ENCODE results near the gene OSM. TPM values are rescaled to one million over a fixed set of nuclear protein-coding genes. Genes with fewer than 3 reads are reported as not detected.
"Not testable (repeated sequence)": the region's sequence is repeated elsewhere in the genome, so short reads cannot be mapped to it uniquely, and the experiment has no call there.

The OSM gene
- total RNA-seq, 2 donors from 2014 or later: 20.9 to 21.9 TPM

- Mint-ChIP-seq H3K4me1 (ENCODE audit: low read depth) (peaks cover 15% of the 10 kb centered on the region), H3K27ac (no peak overlapping the region), H3K36me3 (ENCODE audit: insufficient read depth in 2 of 2) (peaks cover 0 to 3% of the 10 kb centered on the region in 2 donors), H3K4me3 (no peak overlapping the region), H3K9me3 (no peaks in the 10 kb centered on the region), H3K27me3 (ENCODE audit: low read depth) (no peaks in the 10 kb centered on the region)
- ATAC-seq (replicated peaks in 1 of 2): no peak
- DNase-seq: no peak
These were observed 27.8 kb downstream of the OSM start for GRCh38 chr22:30238661-30239487.

- Mint-ChIP-seq H3K4me1 (ENCODE audit: low read depth) (peaks cover 8% of the 10 kb centered on the region), H3K36me3 (ENCODE audit: insufficient read depth in 2 of 2) (peaks cover 0 to 3% of the 10 kb centered on the region in 2 donors), H3K27ac (no peak overlapping the region), H3K27me3 (ENCODE audit: low read depth) (no peaks in the 10 kb centered on the region), H3K4me3 (no peak overlapping the region), H3K9me3 (no peaks in the 10 kb centered on the region)
- DNase-seq (no peak), ATAC-seq (replicated peaks in 1 of 2) (no peak)
These were observed 28.5 kb downstream of the OSM start for GRCh38 chr22:30238136-30238535.

GRCh38 chr22:30236875-30237274 lies 29.8 kb downstream of the OSM start:
- Mint-ChIP-seq H3K4me3 (no peak overlapping the region), H3K27ac (no peak overlapping the region), H3K27me3 (ENCODE audit: low read depth) (no peaks in the 10 kb centered on the region), H3K4me1 (ENCODE audit: low read depth) (no peaks in the 10 kb centered on the region), H3K9me3 (no peaks in the 10 kb centered on the region), H3K36me3 (ENCODE audit: insufficient read depth in 2 of 2) (no peaks in the 10 kb centered on the region)
- DNase-seq: no peak
- no peak for ATAC-seq (replicated peaks in 1 of 2)

GRCh38 chr22:30235687-30236170 lies 30.9 kb downstream of the OSM start:
- Mint-ChIP-seq H3K9me3 (no peaks in the 10 kb centered on the region), H3K36me3 (ENCODE audit: insufficient read depth in 2 of 2) (no peaks in the 10 kb centered on the region), H3K27ac (no peak overlapping the region), H3K4me3 (no peak overlapping the region), H3K4me1 (ENCODE audit: low read depth) (no peaks in the 10 kb centered on the region), H3K27me3 (ENCODE audit: low read depth) (no peaks in the 10 kb centered on the region)
- ATAC-seq (replicated peaks in 1 of 2): no peak
- DNase-seq: no peak

- Mint-ChIP-seq H3K27me3 (ENCODE audit: low read depth) (no peaks in the 10 kb centered on the region), H3K9me3 (no peaks in the 10 kb centered on the region), H3K36me3 (ENCODE audit: insufficient read depth in 2 of 2) (no peaks in the 10 kb centered on the region), H3K4me1 (ENCODE audit: low read depth) (no peaks in the 10 kb centered on the region), H3K27ac (no peak overlapping the region), H3K4me3 (no peak overlapping the region)
- ATAC-seq (replicated peaks in 1 of 2) (no peak), DNase-seq (no peak)
These were observed 31.7 kb downstream of the OSM start for GRCh38 chr22:30234786-30235470.

- not testable (repeated sequence) for H3K4me1 Mint-ChIP-seq (ENCODE audit: low read depth); H3K27me3 Mint-ChIP-seq (ENCODE audit: low read depth); H3K9me3 Mint-ChIP-seq; H3K36me3 Mint-ChIP-seq (ENCODE audit: insufficient read depth in 2 of 2); ATAC-seq (replicated peaks in 1 of 2); H3K4me3 Mint-ChIP-seq; H3K27ac Mint-ChIP-seq; DNase-seq
These were observed 32.3 kb downstream of the OSM start for GRCh38 chr22:30234325-30234724.

- ATAC-seq (replicated peaks in 1 of 2): no peak
- H3K27ac Mint-ChIP-seq: no peak overlapping the region
- H3K36me3 Mint-ChIP-seq (ENCODE audit: insufficient read depth in 2 of 2): no peaks in the 10 kb centered on the region
- no peak overlapping the region for H3K4me3 Mint-ChIP-seq
- peaks cover 3% of the 10 kb centered on the region for H3K4me1 Mint-ChIP-seq (ENCODE audit: low read depth)
- no peaks in the 10 kb centered on the region for H3K27me3 Mint-ChIP-seq (ENCODE audit: low read depth)
- H3K9me3 Mint-ChIP-seq: no peaks in the 10 kb centered on the region
- DNase-seq: no peak
These were observed 33.1 kb downstream of the OSM start for GRCh38 chr22:30233582-30233981.

GRCh38 chr22:30232716-30233218 lies 33.9 kb downstream of the OSM start:
- no peak for ATAC-seq (replicated peaks in 1 of 2)
- H3K27me3 Mint-ChIP-seq (ENCODE audit: low read depth): no peaks in the 10 kb centered on the region

GRCh38 chr22:30230787-30231461 lies 35.7 kb downstream of the OSM start:
- ATAC-seq (replicated peaks in 1 of 2): no peak
- no peaks in the 10 kb centered on the region for H3K27me3 Mint-ChIP-seq (ENCODE audit: low read depth)
- DNase-seq: no peak
- no peaks in the 10 kb centered on the region for H3K9me3 Mint-ChIP-seq
- H3K4me1 Mint-ChIP-seq (ENCODE audit: low read depth): peaks cover 14% of the 10 kb centered on the region
- H3K4me3 Mint-ChIP-seq: no peak overlapping the region
- no peaks in the 10 kb centered on the region for H3K36me3 Mint-ChIP-seq (ENCODE audit: insufficient read depth in 2 of 2)
- no peak overlapping the region for H3K27ac Mint-ChIP-seq

More at GRCh38 chr22:30232716-30233218, 33.9 kb downstream of the OSM start:
- Mint-ChIP-seq H3K27ac (no peak overlapping the region), H3K4me1 (ENCODE audit: low read depth) (peaks cover 8% of the 10 kb centered on the region), H3K36me3 (ENCODE audit: insufficient read depth in 2 of 2) (no peaks in the 10 kb centered on the region), H3K9me3 (no peaks in the 10 kb centered on the region), H3K4me3 (no peak overlapping the region)
- DNase-seq: no peak

- H3K4me3 Mint-ChIP-seq: no peak overlapping the region
- no peaks in the 10 kb centered on the region for H3K27me3 Mint-ChIP-seq (ENCODE audit: low read depth)
- H3K4me1 Mint-ChIP-seq (ENCODE audit: low read depth): peaks cover 15% of the 10 kb centered on the region
- no peaks in the 10 kb centered on the region for H3K36me3 Mint-ChIP-seq (ENCODE audit: insufficient read depth in 2 of 2)
- no peak for DNase-seq
- ATAC-seq (replicated peaks in 1 of 2): no peak
- no peaks in the 10 kb centered on the region for H3K9me3 Mint-ChIP-seq
- H3K27ac Mint-ChIP-seq: no peak overlapping the region
These were observed 36.3 kb downstream of the OSM start for GRCh38 chr22:30230330-30230729.

GRCh38 chr22:30228509-30229359 lies 37.9 kb downstream of the OSM start:
- Mint-ChIP-seq H3K9me3 (no peaks in the 10 kb centered on the region), H3K27me3 (ENCODE audit: low read depth) (no peaks in the 10 kb centered on the region), H3K27ac (no peak overlapping the region), H3K4me3 (no peak overlapping the region), H3K4me1 (ENCODE audit: low read depth) (peaks cover 26% of the 10 kb centered on the region), H3K36me3 (ENCODE audit: insufficient read depth in 2 of 2) (no peaks in the 10 kb centered on the region)
- ATAC-seq (replicated peaks in 1 of 2) (no peak), DNase-seq (no peak)

- ATAC-seq (replicated peaks in 1 of 2) (no peak), DNase-seq (no peak)
- no peaks in the 10 kb centered on the region for H3K9me3 Mint-ChIP-seq
- H3K4me1 Mint-ChIP-seq (ENCODE audit: low read depth): peaks cover 35% of the 10 kb centered on the region
- no peaks in the 10 kb centered on the region for H3K27me3 Mint-ChIP-seq (ENCODE audit: low read depth)
- no peak overlapping the region for H3K4me3 Mint-ChIP-seq
- no peak overlapping the region for H3K27ac Mint-ChIP-seq
- H3K36me3 Mint-ChIP-seq (ENCODE audit: insufficient read depth in 2 of 2): no peaks in the 10 kb centered on the region
These were observed 39.0 kb downstream of the OSM start for GRCh38 chr22:30227438-30228228.

Measured in activated T-cell treated with anti-CD3 and anti-CD28 coated beads, Interleukin-2, amount 50 U/mL, for 72 hours (primary cell).